ENCODE data around the gene TMA7.

DNA sequence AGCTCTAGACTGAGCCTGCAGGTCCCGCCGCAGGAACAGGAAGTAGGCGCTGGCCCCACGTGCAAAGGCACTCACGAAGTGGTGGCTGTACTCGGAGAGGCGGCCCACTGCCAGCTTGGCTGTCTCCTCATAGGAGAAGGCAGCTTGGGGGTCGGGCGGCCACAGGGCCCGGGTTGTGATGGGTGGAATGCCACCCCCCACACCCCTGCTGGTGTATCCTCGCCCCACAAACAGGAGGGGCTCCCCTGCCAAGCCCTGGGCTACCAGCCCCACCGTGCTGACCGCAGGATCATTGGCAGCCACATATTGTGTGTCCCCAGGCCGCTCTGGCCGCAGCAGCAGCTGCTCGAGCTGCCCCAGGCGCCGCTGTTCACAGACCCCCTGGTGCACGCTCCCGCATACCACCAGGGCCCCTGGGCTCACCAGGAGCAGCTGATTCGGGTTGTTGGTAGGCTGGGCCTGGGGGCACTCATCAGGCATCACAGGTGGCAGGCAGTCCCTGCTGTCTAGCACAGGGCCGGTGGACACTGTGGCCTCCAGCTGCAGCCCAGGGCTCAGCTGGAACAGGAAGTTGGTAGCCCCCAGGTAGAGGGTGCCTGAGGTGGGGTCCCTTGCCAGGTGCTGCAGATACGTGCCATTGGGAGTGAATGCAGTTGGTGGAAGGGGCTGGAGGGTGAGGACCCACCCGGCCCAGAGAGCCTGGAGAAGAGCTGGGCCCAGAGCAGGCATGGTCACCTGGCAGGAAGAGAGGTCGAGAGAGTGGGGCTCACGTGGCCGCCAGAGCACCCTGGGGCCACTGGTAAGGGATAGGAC, 16.0 kb upstream of the TMA7 start:
- TF ChIP-seq POLR2AphosphoS5 (IDR thresholded peaks at IDR 0.05; ENCODE audit: low read depth, low read length), result no peak
- TF ChIP-seq SIN3A (IDR thresholded peaks at IDR 0.05; ENCODE audit: borderline replicate concordance, insufficient read depth, low read length), result no peak
- TF ChIP-seq, protein P1, sequence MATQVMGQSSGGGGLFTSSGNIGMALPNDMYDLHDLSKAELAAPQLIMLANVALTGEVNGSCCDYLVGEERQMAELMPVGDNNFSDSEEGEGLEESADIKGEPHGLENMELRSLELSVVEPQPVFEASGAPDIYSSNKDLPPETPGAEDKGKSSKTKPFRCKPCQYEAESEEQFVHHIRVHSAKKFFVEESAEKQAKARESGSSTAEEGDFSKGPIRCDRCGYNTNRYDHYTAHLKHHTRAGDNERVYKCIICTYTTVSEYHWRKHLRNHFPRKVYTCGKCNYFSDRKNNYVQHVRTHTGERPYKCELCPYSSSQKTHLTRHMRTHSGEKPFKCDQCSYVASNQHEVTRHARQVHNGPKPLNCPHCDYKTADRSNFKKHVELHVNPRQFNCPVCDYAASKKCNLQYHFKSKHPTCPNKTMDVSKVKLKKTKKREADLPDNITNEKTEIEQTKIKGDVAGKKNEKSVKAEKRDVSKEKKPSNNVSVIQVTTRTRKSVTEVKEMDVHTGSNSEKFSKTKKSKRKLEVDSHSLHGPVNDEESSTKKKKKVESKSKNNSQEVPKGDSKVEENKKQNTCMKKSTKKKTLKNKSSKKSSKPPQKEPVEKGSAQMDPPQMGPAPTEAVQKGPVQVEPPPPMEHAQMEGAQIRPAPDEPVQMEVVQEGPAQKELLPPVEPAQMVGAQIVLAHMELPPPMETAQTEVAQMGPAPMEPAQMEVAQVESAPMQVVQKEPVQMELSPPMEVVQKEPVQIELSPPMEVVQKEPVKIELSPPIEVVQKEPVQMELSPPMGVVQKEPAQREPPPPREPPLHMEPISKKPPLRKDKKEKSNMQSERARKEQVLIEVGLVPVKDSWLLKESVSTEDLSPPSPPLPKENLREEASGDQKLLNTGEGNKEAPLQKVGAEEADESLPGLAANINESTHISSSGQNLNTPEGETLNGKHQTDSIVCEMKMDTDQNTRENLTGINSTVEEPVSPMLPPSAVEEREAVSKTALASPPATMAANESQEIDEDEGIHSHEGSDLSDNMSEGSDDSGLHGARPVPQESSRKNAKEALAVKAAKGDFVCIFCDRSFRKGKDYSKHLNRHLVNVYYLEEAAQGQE (IDR thresholded peaks at IDR 0.05; ENCODE audit: insufficient read depth in 1 of 2, low read depth in 2 of 2, low read length in 2 of 2), result no peak
- TF ChIP-seq FOXP2 (optimal IDR thresholded peaks at IDR 0.05; ENCODE audit: borderline replicate concordance, extremely low read depth, extremely low read length, insufficient read depth), result no peak

Measured in PFSK-1 (cell line).